Dedifferentiated amniotic fluid mesenchymal stem cell (primary cell): ENCODE data around the gene STX10.

Experiments
- DNase-seq: peaks from one replicate; pipeline ENCODE4 v3.0.0-alpha.2; 2016; ENCODE audit errors: extremely low spot score

Gene STX10

DNA sequence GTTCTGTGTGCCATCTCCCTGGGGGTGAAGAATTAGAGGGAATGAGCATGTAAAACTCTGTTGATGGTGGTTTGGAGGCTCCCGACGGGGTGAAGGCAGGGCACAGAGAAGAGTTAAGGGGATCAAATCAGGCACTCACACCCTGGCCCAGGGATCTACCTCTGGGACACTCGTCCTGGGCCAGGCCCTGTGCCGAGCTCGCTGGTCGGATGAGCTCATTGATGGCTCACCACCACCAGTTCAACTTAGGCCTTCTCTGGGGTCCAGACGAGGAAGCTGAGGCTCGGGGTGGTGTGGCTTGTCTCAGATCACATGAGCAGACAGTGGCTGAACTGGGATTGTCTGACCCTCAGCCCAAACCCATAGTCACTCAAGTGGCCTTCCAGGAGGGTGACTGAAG is 30.5 kb downstream of the STX10 start:
- DNase-seq, result no peak

DNA sequence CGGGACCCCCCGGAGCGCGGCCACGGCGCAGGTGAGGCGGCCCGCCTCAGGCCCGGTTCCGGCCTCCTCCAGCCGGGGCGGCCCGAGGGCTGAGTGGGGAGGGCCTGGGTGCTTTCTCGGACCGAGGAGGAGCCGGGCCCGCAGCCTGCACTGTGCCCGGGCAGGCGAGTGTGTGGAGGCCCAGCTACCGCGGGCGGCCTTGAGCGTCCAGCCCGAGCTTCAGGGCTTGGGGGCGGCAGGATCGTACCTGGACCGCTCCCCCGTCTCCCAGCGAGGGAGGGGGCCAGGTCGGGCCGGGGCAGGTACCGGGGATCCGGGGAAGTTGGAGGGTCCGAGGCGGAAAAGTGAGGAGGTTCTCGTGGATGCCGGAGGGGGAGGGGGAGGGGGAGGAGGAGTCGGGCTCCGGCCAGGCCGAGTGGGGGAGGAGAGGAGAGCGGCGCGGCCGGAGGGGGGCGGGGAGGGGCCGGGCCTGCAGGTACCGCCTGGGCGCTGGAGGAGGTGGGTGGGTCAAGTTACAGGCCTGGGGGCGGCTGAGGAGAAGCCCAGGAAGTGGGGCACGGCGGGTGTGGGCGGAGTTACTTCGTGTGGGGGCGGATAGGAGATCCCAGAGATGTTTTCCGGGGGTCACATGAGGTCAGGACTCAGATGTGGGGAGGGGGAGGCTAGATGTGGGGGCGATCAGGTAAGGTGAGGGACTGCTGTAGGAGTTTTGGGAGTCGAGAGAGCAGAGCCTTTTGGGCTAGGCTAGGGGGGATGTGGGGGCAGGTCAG is 31.6 kb downstream of the STX10 start:
- DNase-seq, result no peak

DNA sequence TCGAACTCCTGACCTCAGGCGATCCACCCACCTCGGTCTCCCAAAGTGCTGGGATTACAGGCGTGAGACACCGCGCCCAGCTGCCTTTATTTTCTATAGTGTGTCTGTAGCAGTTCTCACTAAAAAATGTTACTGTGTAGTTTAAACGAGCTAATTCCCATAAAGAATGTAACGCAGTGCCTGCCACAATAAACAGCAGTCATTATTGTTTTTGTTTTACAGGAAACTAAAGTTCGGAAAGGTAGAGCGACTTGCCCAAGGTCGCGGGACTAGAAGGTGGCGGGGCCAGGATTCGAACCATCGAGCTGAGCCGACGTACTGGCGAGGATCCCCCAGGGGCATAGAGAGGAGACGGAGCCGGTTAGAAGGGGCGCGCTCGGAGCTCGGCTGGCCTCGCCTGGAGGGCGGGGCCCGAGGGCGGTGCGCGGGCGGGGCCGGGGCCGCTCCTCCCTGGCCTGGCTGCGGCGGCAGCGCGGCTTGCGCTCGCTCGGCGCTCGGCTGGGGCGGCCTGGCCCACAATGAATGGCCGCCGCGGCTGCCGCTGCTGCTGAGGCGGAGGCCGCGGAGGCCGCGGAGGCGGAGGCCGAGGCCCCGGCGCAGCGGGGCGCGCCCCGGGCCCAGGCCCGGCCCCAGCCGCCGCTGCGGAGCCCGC is 32.3 kb downstream of the STX10 start, which contains the start of gene NACC1:
NACC1 (plus strand) TSS at position 493 of the 652 bp plus-strand sequence. CDS start 16,944 bp downstream, outside the sequence.
- peak; percentile 82 for DNase-seq

DNA sequence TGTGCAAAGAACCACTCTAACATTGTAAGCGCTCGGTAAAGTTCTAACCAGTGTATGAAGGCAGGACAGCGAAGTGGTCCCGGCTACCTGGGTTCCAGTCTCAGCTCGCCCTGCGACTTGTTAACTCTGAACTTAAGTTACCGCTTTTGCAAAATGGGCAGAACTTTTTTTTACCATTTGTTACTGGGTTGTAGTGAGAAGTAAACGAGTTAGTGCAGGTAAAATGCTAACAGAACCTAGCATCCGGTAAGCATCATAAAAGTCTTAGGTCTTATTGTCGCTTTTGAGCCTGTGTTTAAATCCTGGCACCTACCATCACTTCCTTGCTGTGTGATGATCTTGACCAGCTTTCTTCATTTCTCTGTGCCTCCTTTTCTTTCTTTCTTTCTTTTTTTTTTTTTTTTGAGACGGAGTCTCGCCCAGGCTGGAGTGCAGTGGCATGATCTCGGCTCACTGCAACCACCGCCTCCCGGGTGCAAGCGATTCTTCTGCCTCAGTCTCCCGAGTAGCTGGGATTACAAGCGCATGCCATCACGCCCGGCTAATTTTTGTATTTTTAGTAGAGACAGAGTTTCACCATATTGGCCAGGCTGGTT is 32.9 kb downstream of the STX10 start:
- DNase-seq, result no peak

DNA sequence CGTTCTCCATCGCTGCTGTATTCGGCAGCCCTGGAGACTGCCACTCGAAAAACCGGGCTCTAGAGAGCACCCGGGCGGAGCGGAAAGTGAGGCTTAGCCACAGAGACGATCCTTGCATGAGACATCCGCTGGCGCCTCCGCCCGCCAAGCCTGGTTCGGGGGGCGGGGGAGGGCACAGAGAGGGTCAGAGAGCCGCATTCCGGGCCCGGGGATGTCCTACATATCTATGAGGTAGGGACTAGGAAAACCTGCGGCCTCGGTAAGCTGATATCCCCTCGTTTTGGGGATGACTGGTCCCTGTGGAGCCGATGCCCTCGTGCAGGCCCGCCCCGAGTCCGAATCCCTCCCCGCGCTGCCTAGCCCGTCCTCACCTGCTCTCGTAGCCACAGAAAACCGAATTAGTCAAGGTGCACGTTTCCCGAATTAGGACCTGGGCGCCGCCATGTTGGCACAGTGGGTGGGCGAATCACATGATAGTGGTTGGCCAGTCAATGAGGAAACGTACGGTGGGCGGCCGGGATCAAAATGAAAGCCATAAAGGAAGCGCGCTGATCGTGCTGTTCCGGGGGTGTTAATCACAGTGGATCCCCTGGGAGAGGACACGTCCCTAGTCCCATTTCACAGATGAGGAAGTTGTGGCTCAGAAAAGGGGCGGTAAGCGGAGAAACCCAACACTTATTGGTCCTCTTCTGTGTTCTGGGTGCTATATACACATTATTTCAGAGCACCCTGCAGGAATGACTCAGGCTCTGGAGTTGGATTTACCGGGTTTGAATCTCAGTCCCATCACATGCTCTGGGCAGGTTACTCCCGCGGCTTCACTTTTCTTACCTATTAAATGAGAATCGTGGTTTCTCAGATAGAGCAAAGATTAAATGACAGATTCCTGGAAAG is 33.6 kb downstream of the STX10 start, which contains the start of gene TRMT1:
TRMT1 (minus strand) TSS at position 459 of the 894 bp plus-strand sequence; CDS start at position 118, 341 bp downstream.
- peak; percentile 83 for DNase-seq

DNA sequence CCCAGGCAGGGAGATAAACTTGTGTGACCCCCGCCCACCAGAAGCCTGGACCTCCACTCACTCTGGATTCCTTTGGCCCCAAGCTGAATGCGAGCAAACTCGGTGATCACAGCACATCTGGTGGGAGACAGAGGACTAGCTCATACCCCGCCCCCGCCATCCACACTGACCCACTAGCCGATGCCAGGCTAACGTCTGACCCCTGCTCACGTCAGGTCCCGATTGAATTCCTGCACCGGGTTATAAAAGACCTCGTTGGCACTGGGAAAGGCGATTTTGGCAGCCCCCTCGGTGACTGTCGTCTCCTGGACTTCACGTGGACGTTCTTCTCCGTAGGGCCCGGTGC is 34.3 kb downstream of the STX10 start:
- DNase-seq, result no peak

DNA sequence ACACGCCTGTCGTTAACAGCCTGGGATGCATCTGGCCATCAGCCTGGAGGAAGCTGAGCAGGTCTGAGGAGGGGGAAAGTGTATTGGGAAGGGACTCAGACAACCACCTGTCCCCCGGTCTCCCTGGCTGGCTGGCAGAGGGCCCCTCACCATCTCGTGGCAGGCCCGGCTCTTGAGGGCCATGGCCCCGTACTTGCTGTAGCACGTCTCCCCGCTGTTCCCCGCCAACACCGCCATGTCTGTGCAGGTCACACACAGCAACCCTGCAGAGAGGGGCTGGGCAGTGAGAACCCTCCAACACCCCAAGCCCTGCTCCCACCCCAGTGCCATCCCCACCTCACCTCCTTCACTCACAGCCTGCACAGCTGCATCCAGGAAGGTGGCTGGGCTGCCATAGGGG is 37.6 kb downstream of the STX10 start:
- no peak for DNase-seq

DNA sequence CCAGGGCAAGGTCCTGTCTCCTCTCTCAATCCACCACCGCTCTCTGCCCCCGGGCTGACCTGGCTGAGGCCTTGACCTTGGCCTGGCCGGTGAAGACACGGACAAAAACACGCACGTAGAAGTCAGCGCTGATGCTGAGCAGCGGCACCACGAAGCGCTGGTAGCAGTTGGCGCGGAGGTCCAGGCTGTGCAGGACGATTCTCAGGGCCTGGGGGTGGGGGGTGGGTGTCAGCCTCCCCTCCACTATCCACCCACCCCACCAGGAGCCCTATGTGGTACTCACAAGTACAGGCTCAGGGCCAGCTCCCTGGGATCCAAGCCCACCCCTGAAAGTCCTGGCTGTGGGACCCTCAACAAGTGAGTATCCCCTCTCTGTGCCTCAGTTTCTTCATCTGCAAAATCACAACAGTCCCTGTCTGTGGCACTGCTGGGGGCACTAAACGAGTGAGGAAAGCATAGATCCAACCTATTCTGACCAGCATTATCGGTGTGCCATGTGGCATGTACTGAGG is 40.0 kb downstream of the STX10 start:
- DNase-seq, result no peak

DNA sequence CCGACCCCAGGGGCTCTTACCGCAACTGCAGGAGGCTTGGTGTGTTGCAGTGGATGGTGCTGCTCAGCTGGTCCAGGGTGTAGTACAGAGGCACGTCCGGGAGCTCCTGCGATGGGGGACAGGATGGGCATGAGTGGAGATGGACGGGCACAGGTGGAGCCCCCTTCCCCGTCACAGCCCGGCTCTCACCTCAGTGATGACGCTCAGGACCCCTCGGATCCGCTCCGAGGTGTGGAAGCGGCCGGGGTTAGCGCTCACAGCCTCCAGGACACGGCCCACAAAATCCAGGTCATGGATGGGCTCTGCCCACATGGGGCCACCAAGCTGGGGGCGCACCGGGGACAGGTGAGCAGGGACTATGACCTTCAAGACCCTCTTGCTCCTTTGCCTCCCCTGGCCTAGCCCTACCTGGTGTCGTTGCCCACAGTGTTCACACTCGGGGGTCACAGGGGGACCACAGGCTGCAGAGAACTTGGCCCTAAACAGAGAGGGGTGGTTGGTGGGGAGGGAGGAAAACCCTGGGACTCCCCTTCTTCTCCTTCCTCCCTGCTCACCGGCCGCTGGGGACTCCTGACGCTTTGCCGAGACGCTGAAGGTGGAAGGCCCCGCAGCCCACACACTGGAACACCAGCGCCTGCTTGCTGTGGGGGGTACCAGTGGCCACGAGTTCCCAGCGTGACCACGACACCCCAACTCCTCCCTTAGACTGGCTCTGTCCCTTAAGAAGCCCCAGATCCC is 40.6 kb downstream of the STX10 start:
- no peak for DNase-seq

DNA sequence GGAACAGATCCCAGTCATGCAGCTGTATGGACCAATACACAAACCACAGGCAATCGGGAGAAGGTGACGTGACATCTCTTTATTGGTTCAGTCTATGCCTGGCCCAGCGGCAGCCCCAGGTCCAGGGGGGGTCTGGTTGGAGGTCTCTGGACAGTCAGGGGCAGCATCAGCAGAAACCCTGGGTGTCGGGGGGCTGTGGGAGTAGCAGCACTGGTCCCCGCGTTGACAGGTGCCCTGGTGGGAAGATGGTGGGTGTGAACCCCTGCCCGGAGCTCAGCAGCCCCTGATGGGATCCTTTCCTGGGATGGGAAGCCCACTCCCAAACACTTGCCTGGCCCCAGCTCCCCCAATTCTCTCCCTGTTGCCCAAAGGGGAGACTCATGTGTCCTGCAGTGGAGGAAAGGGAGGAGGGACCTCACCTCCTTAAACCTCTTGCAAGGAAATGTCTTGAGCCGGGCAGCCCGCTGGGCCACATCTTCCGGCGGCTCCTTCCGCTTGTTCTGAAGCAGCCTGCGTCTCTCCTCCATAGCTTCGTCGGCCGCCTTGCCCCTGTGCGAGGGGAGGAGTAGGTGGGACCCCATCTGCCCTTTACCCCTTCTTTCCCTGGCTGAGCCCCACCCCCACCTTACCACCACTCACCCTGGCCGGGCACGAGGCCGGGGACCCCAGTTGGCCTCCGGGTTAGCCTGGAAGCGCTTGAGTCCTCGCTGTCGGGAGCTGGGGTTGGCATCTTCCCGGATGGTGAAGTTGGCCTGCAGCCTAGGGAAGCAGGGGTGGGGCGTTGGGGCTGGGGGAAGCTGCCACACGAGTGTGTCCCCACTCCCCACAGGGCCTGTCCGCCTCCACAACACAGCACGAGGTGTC is 45.1 kb downstream of the STX10 start:
- no peak for DNase-seq

DNA sequence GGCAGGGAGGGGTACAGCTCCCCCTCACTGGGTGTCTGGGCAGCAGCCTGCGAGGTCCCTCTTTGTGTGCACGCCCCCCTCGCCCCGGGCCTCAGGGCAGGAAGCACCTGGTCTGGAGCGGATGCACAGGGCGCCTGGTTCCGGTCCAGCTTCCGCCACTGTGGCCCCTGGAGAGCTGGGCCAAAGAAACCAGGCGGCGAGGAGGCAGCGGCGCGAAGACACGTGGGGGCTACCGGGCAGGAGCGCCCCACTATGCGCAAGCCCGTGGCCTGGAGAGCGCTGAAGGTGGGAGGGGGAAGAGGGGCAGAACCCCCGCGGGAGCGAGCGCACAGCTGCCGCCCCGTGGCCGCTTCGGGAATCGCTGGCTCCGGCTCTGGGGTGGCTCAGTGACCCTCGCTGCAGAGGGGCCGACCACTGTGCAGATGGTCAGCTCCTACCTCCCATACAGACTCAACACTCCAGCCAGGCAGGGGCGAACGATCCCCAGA is 45.8 kb downstream of the STX10 start:
- no peak for DNase-seq

DNA sequence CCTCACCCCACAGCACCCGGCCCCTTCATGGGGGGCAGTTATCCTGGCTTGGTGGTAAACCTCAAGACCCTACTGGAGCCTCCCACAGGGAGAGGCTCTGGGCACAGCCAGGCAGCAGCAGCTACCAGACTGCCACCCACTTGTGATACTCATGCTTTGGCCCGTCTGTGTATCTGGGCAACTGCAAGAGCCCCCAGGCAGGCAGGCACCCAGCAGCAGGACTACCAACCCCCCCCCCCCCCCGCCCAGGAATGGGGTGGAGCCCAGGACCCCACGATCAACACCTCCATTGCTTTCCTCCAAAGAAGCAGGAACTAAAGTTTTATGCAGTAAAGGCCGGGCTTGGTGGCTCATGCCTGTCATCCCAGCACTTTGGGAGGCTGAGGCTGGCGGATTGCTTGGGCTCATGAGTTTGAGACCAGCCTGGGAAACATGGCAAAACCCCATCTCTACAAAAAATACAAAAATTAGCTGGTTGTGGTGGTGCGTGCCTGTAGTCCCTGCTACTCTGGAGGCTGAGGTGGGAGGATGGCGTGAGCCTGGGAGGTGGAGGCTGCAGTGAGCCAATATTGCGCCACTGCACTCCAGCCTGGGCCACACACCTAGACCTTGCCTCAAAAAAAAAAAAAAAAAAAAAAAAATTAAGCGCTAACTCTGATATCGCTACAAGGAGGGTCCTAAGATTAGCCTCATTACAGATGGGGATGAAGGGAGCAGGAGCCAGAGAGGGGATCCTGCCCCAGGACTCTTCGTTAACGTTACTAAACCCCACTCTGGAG is 46.4 kb downstream of the STX10 start:
- DNase-seq, result no peak

DNA sequence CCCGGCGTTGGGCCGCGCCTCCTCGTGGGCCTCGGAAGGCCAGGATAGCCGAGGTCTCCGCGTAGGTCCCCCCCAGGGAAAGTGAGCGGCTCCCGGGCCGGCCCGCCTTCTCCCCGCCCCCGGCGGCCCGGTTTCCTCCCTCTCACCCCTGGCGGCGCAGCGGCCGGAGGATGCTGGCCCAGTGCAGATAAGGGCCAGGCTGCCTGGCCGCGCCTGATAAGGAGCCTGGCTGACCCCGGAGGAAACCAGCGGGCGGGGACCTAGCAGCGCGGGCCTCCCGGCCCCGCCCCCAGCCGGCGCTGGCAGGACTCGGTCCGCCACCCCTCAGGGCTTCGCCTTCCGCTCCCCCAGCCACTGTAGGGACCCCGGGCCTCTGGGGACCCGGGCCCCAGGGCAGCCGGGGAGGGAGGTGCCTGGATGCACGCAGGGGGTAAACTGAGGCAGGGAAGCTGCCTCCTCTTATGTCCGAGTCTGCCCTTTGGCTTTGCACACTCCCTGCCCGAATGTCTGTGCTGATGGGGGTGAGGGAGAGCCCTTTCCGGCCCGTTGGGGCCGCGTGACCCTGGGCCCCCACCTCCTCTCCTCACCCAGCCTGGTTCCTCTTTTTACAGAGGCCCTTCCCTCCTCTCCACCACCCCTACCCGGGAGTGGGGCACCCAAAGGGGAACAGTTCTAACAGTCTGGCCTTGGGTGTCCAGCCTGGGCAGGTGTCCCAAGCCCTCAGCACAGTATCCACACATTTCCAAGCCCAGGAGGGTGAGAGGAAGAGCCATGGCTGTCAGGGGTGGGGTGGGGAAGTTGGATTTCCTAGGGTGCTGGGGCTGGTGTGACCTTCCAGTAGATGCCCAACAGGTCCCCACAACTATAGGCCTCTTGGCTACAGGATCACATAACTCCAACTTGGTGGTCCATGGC is 47.3 kb downstream of the STX10 start, which contains the start of gene LYL1:
LYL1 (minus strand) TSS at position 193 of the 915 bp plus-strand sequence. CDS start 1,687 bp downstream, outside the sequence.
- no peak for DNase-seq

DNA sequence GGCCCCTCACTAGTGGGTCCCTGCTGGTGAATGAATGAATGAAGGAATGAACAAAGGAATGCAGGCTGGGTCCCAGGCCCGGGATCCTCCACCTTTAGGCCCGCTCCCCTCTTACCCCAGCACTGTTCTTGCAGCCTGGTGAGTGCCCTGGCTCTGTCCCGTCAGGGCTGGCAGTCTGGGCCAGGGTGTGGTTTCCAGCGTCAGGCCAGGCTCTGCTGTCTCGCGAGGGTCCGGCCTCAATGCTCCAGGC is 47.8 kb downstream of the STX10 start:
- DNase-seq, result no peak

DNA sequence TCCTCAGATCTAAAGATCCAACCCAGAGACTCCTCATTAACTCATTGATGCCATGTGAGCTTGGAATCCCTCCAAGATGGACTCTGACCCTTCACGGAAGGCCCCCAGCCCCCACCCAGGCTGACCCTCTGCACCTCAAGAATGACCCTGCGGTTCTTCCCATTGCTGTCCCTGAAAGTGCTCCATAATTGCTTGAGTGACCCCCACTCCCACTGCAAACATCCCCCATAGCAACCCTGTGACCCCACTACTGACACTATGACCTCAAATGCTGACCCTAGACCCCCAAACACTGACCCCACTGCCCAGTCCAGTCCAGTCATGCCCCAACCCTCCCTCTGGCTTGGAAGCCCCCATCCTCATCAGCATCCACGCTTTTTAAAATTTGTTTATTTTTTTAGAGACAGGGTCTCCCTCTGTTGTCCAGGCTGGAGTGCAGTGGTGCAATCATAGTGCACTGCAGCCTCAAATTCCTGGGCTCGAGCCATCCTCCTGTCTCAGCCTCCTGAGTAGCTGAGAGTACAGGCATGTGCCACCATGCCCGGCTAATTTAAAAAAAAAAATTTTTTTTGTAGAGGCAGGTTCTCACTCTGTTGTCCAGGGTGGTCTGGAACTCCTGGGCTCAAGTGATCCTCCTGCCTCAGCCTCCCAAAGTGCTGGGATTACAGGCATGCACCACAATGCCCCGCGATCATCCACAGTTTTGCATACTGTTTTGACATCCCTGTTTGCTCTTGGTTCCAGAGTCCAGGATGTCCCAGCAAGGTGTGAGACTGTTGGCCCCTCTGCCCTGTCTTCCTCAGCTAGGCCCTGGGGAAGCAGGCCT is 48.4 kb downstream of the STX10 start:
- no peak for DNase-seq

DNA sequence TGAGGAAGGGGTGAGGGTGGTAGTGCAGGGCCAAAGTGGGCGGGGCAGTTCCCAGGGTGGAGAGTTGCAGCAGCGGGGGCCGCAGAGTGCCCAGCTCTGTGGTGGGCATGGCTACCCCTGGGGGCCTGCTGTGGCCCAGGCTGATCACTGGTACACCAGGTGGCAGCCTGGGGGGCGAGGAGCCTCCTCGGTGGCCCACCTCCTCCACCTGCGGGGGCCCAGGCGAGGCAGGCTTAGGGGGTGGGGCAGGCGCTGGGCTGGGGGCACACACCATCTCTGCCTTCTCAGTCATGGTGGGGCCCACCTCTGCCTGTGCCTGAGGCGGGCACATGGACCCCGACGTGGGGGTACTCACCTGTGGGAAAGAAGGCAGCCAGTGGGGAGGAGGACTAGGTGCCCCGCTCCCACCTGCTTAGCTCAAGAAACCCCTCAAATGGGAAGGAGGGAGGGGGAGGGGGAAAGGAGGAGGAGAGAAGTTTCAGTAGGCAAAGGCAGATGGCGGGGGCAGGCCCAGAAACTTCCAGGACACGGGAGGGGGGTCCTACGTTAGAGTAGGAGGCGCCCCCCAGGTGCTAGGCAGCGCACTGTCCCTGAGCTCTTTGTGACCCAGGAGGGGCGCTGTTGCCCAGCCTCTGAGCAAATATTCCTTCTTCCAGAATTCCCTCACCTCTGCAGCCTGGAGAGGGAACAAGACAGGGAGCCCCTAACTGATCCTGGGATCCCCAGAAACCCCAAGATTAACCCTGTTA is 49.2 kb downstream of the STX10 start:
- no peak for DNase-seq
